Stomach (tissue), 9 donors: ENCODE measurements around the gene COPG2. TPM values are rescaled to one million over a fixed set of nuclear protein-coding genes. Genes with fewer than 3 reads are reported as not detected.

Experiments used
- DNase-seq, 2 donors: peaks; one replicate each; pipeline versions ENCODE4 v3.0.0 to v3.0.0-alpha.2; 2013 to 2019
- H3K27ac ChIP-seq, 5 donors: fragments of 200-600 bp in 4 of 5; sonication (generic) in 4 of 5; one replicate each; pipeline ENCODE4 v1.5.1; 2013 to 2019; ENCODE audit warnings: mild to moderate bottlenecking in 1 of 5, moderate library complexity in 1 of 5
- H3K27me3 ChIP-seq, 3 donors: fragments of 200-600 bp; sonication (generic); one replicate each; pipeline ENCODE4 v1.5.1; 2017 to 2019; ENCODE audit warnings: mixed run types in 1 of 3
- H3K36me3 ChIP-seq, 4 donors: fragments of 200-600 bp; sonication (generic); 1 replicate in 3 of 4; 2 replicates in 1 of 4; pipeline ENCODE4 v1.5.1; 2016 to 2019
- H3K4me1 ChIP-seq, 4 donors: fragments of 200-600 bp; sonication (generic); one replicate each; pipeline ENCODE4 v1.5.1; 2016 to 2019
- H3K4me3 ChIP-seq, 4 donors: fragments of 200-600 bp; sonication (generic) in 3 of 4; one replicate each; pipeline ENCODE4 v1.5.1; 2016 to 2019; ENCODE audit warnings: mild to moderate bottlenecking in 1 of 4
- H3K9me3 ChIP-seq, 4 donors: fragments of 200-600 bp; sonication (generic); one replicate each; pipeline ENCODE4 v1.5.1; 2016 to 2019
- EP300 ChIP-seq: sonication (generic); formaldehyde crosslinking; IDR thresholded peaks from one replicate; pipeline ENCODE4 v1.6.1; 2017; ENCODE audit warnings: antibody characterized with exemption
- POLR2A ChIP-seq, 4 donors: fragments of 450-650 bp; IDR thresholded peaks; one replicate each; pipeline ENCODE4 v1.6.1; 2016; ENCODE audit warnings: antibody characterized with exemption in 4 of 4, control low read depth in 2 of 4, mild to moderate bottlenecking in 1 of 4, moderate library complexity in 1 of 4
- POLR2AphosphoS5 ChIP-seq, 3 donors: sonication (generic); formaldehyde crosslinking; IDR thresholded peaks; one replicate each; pipeline ENCODE4 v1.6.1; 2016; ENCODE audit warnings: antibody characterized with exemption in 3 of 3
- WGBS, 5 donors: extraction: QIAGEN DNeasy Blood & Tissue Kit in 3 of 5; methylation state at CpG; one replicate each; pipeline versions ENCODE4 v1.1.5 to v1.1.7; 2013 to 2018; 5-methylcytosine and 5-hydroxymethylcytosine counted together
- intact Hi-C: fragments of 100-400 bp; cut with DNase I; formaldehyde crosslinking; loops from one replicate; pipeline ENCODE4 v1.15.1; 2023; ENCODE audit warnings: low total_unique reads
- polyA plus RNA-seq, 3 donors: library from polyadenylated mRNA; stranded (reverse); fragments of 200-250 nt; gene quantifications; one replicate each; pipeline ENCODE4 v1.2.3, GENCODE V29; 2013
- total RNA-seq, 5 donors: library from RNA; depleted of rRNA; stranded (reverse); fragments of >200 nt; gene quantifications; one replicate each; pipeline versions ENCODE4 v1.1.0 to v1.2.3, GENCODE V29; 2014 to 2016
- TF ChIP-seq, protein P1 (sequence below), 7 experiments: fragments of 450-650 bp in 4 of 7; fragments of 200-600 bp in 3 of 7; sonication (generic) in 3 of 7; IDR thresholded peaks; one replicate each; pipeline ENCODE4 v1.5.1; 2016 to 2019; ENCODE audit warnings: antibody characterized with exemption in 7 of 7, control low read depth in 2 of 7, mild to moderate bottlenecking in 1 of 7
- donor health status: healthy with polysubstance abuse.
- donor health status: Bipolar disorder and iron deficiency.
- donor health status: healthy.

Gene COPG2
- total and polyA plus RNA-seq, 8 donors = 6.6 to 50.0 (median 7.7) TPM

DNA sequence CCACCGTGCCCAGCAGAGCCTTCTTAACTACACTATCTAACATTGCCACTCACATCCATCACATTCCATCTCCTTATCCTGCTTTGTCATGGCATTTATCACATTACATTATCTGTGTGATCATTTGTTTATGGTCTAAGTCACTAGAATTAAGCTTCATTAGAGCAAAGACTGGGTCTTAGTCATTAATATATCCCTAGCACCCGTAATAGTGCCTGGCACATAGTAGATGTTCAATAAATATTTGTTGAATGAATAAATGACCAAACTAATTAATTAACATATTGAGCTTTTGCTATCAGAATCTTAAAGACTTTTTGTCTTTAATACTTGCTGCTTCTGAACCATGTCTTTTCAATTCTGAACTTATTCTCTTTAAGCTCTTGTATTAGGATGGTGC lies 5.9 kb upstream of the COPG2 start:
- Histone ChIP-seq H3K4me3 (no peak overlapping the region), H3K27me3 (no peaks in the 10 kb centered on the region), H3K9me3 (no peaks in the 10 kb centered on the region), H3K4me1 (peaks cover 0 to 5% (median 2%) of the 10 kb centered on the region in 4 donors), H3K36me3 (no peaks in the 10 kb centered on the region), H3K27ac (no peak overlapping the region)
- DNase-seq = no peak
- intact Hi-C loops = no loop called here
- TF ChIP-seq, protein P1, sequence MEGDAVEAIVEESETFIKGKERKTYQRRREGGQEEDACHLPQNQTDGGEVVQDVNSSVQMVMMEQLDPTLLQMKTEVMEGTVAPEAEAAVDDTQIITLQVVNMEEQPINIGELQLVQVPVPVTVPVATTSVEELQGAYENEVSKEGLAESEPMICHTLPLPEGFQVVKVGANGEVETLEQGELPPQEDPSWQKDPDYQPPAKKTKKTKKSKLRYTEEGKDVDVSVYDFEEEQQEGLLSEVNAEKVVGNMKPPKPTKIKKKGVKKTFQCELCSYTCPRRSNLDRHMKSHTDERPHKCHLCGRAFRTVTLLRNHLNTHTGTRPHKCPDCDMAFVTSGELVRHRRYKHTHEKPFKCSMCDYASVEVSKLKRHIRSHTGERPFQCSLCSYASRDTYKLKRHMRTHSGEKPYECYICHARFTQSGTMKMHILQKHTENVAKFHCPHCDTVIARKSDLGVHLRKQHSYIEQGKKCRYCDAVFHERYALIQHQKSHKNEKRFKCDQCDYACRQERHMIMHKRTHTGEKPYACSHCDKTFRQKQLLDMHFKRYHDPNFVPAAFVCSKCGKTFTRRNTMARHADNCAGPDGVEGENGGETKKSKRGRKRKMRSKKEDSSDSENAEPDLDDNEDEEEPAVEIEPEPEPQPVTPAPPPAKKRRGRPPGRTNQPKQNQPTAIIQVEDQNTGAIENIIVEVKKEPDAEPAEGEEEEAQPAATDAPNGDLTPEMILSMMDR (IDR thresholded peaks at IDR 0.05) = no peak
- TF ChIP-seq EP300 (no peak), POLR2AphosphoS5 (IDR thresholded peaks at IDR 0.05) (no peak), POLR2A (IDR thresholded peaks at IDR 0.05) (no peak)
- WGBS, 5 donors = 58 to 83% (median 66%) methylated on average over 2 of the region's 2 CpGs

DNA sequence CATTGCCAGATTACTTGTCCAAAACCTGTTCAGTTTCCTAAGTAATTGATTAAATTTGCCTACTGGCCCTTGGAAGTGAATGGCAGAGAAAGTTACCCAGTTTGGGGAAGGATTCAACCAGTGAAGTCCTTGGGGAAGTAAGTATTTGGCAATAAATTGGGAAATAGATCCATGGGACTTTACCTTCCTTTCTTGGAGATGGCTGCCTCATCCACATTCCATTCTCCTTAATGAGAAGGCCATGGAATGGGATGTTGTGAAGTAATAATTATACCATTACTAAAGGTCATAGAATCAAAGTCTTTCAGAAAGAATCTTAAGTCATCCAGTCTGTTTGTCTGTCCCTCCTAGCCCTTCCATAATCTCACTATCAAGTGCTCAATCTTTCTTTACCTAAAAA lies 4.5 kb upstream of the COPG2 start:
- H3K9me3 ChIP-seq = no peaks in the 10 kb centered on the region
- DNase-seq = no peak
- H3K27ac ChIP-seq = no peak overlapping the region
- H3K36me3 ChIP-seq = no peaks in the 10 kb centered on the region
- intact Hi-C loops = no loop called here
- H3K4me1 ChIP-seq = peaks cover 4 to 10% (median 6%) of the 10 kb centered on the region in 4 donors
- TF ChIP-seq POLR2A (IDR thresholded peaks at IDR 0.05) (no peak), POLR2AphosphoS5 (IDR thresholded peaks at IDR 0.05) (no peak), EP300 (no peak)
- TF ChIP-seq, protein P1 (IDR thresholded peaks at IDR 0.05) = no peak
- no peak overlapping the region for H3K4me3 ChIP-seq
- H3K27me3 ChIP-seq = no peaks in the 10 kb centered on the region

DNA sequence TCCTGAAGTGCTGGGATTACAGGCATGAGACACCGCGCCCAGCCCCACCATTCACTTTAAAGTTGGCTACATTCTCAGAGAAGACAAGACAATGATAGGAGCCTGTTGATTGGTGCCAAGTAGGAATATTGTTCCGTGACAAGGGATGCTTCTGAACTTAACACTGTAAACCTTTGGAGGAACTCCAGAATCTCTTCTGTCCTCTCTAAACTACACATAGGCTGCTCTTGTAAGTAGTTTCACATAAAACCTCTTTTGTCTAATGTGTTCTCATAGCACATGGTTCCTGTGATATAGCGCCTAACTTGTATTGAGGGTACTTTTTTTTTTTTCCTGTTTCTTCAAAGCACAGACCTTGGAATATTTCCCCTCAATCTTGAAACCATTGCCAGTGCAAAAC lies 3.6 kb upstream of the COPG2 start:
- TF ChIP-seq POLR2AphosphoS5 (IDR thresholded peaks at IDR 0.05) (no peak), POLR2A (IDR thresholded peaks at IDR 0.05) (no peak), EP300 (no peak)
- TF ChIP-seq, protein P1 (IDR thresholded peaks at IDR 0.05) = no peak
- Histone ChIP-seq H3K36me3 (no peaks in the 10 kb centered on the region), H3K27ac (no peak overlapping the region), H3K27me3 (no peaks in the 10 kb centered on the region), H3K9me3 (no peaks in the 10 kb centered on the region), H3K4me3 (no peak overlapping the region), H3K4me1 (peaks cover 4 to 16% (median 10%) of the 10 kb centered on the region in 4 donors)
- WGBS, 5 donors = 81 to 91% (median 90%) methylated on average over 4 of the region's 4 CpGs
- DNase-seq = no peak
- intact Hi-C loops = no loop called here

DNA sequence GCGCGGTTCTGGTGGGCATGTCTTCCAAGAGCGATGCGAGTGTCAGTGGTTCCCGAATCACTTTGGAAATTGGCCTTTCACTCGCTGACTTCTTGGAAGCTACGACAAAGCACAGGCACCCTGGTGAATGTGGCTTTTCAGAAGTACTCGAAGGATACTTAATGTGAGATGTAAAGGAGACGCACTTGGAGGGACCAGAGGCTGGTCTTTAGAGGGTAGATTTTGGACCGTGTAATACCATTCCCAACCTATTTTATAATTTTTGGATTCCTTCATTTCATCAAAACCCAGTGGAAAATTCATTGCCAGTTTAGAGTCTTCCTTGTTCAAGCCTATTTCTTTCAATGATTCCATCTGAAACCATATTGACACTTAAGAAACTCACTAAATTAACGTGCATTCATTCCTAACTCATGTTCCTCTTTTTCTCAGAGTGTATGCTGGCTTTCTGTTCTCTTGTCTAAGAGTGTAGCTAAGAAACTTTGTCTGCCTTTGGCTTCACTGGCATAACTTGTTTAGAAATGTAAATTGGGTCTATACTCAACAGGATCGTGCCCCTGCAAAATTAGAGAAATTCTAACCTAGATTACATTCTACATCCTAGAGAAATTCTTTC lies 645 bp upstream of the COPG2 start:
- H3K4me3 ChIP-seq = peak overlapping the region; percentile 72 to 85 (median 76)
- no peaks in the 10 kb centered on the region for H3K27me3 ChIP-seq
- intact Hi-C loops = no loop called here
- no peaks in the 10 kb centered on the region for H3K9me3 ChIP-seq
- H3K36me3 ChIP-seq = peaks cover 0 to 7% (median 0%) of the 10 kb centered on the region in 4 donors
- peaks cover 4 to 16% (median 10%) of the 10 kb centered on the region in 4 donors for H3K4me1 ChIP-seq
- peak overlapping the region; percentile 78 to 90 (median 82) for H3K27ac ChIP-seq
- peak in 1 of 2 donors; percentile 26 for DNase-seq
- TF ChIP-seq EP300 = no peak
- no peak for TF ChIP-seq POLR2A (IDR thresholded peaks at IDR 0.05)
- TF ChIP-seq, protein P1 (IDR thresholded peaks at IDR 0.05) = no peak
- no peak for TF ChIP-seq POLR2AphosphoS5 (IDR thresholded peaks at IDR 0.05)
- WGBS, 5 donors = 9 to 12% (median 11%) methylated on average over 10 to 12 of the region's 12 CpGs
